HL-60/S4 (cell line): ENCODE data around the gene ASB15.

Experiments
- in situ Hi-C: fragments of 300-500 bp; cut with MboI; formaldehyde crosslinking; loops from 2 replicates; pipeline ENCODE4 v1.14.3; 2022; ENCODE audit warnings: low sequenced_read_pairs

The ASB15 gene

DNA sequence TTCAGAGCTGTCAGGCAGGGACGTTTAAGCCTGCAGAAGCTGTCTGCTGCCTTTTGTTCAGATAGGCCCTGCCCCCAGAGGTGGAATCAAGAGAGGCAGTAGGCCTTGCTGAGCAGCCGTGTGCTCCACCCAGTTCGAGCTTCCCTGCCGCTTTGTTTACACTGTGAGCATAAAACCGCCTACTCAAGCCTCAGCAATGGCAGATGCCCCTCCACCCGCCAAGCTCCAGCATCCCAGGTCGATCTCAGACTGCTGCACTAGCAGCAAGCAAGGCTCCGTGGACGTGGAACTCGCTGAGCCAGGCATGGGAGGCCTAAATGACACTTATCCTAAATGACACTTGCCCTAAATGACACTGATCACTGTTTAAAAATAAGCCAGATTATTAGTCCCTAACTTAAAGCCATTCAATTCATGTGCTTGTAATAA lies 6.8 kb upstream of the ASB15 start:
- in situ Hi-C loops = no loop called here

DNA sequence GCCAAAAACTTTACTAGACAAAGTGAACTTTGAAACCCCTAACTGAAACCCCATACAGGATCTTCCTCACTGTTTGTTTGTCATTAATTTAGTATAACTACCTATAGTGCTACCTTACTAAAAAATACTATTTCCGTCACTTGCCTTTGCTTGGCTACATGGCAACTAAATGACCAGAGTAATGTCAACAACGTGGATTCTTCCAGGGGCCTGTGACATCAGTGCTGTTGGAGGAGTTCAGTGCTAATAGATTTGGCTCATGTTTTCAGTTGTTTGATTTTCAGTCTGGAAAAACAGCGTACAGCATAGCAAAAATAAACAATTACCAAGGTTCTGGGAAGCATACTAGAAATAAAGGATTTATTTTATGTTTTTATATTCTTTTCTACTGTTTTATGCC lies 3.0 kb upstream of the ASB15 start:
- in situ Hi-C loops = no loop called here

DNA sequence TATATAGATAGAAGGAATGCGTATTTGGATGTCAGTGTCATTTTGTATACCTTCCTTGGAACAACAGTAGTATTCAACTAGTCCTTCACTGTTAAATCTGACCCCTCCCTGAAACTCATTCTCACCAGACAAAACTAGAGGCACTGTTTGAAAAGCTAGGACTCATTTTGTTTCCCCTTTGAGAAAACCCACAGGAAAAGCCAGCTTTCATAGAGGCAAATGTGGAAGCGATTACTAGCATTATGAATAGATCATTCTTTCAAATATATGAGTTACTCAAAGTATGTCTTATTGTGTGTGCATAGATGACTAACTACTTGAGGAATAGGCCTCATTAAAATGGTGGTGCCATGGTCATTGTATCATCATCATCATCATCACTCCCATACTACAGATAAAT lies 1.9 kb upstream of the ASB15 start:
- in situ Hi-C loops = no loop called here

DNA sequence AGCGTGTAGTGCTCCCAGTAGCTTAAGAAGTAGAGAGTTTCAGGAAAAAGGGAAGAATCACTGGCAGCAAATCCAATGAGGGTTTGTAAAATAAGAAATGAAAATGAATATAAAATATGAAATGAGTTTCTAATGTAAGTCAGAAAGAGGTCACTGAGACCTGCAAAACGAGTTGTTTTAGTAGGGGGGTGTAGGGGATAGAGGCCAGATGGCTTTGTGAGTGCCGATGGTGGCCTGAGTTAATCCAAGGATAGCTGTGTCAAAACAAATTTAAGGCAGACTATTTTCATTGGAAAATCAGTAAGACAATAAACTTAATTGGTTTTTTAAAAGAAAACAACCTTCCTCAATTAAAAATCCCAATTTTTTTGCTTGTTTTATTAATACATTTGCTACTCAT lies 745 bp upstream of the ASB15 start:
- in situ Hi-C loops = no loop called here

DNA sequence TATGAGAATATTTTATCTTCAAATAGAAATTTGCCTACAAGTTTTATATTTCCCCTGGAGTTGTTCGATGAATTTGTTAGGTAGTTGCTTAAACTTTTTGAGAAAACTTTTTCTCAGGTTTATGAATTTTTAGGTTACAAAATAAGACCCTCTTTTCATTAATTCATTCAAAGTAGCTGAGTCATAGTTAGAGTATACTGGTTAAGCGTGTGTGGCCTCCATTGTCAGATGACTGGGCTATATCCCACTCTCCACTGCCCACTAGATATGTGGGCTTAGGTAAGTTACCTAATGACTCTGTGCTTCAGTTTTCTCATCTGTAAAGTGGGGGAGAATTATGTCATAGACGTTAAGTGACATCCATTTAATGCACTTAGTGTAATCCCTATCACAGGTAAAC lies 1.0 kb downstream of the ASB15 start:
- in situ Hi-C loops = no loop called here

DNA sequence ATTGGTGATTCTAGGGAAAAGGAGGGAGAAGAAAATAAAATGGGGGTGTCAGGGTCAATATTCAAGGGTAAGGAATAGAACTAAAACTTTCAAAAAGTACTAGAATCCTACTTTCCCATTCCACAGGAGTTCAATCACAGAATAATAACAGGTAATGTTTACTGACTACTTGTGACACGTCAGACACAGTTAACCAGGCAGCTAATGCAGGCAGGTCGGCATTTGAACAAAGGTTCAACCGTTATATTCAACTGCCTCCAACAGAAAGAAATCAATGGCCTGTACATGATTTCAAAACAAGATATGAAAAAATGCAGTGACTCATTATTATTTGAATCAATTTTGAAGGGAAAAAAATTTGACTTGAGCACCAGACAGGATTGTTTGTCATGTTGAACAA lies 3.1 kb downstream of the ASB15 start:
- in situ Hi-C loops = no loop called here

DNA sequence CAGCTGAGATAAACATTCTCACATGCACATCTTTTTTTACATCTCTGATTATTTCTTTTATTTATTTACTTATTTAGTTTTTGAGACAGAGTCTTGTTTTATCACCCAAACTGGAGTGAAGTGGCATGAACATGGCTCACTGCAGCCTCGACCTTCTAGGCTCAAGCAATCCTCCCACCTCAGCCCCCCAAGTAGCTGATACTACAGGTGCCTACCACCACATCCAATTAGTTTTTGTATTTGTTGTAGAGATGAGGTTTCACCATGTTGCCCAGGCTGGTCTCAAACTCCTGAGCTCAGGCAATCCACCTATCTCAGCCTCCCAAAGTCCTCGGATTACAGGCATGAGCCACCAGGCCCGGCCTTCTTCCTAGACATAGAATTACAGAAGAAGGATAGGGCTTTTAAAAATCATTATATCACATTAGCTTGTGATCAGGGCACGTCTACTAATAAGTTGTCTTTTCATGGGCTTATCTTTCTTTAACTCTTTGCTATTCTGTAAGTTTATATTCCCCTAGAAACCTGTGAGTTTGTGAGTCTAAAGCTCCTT lies 5.9 kb downstream of the ASB15 start:
- in situ Hi-C loops = no loop called here

DNA sequence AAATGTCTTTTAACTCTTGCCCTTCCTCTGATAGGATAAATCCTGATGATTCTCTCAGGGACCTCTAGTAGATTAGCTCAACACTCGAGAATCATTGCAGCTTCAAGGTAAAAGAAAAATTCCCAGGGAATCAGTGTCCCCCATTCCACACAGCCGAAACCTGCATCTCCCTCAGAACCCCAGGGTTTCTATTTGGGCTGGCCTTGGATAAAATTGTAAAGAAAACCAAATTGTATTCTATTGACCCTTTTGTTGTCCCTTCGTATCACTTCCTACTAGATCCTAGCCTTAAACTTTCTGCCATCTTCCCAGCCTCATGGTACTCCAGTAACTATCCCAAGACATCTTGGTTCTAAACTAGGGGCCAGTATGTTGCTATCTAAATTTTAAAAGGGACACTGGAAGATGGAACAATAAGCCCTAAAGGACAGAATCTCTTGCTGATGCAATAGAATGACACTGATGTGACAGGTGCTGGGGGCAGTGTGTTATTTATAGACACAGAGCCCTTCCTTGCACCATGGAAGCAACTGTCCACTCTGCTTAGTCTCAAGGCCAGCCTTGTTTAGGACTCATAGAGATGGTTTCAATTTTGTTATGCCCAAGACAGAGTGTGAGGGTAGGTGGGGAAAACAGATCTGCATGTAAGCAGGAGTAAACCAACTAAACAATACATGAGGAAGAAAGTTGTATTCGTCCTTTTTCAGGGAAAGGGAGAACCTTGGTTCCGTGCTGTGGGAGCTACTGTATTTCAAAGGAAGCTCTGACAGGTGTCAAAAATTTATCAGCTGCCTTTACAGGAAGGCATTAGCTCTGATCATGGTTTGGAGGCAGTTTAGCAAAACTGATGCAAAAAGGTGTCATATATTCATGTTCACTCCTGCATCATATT lies 7.6 kb downstream of the ASB15 start:
- in situ Hi-C loops = no loop called here

DNA sequence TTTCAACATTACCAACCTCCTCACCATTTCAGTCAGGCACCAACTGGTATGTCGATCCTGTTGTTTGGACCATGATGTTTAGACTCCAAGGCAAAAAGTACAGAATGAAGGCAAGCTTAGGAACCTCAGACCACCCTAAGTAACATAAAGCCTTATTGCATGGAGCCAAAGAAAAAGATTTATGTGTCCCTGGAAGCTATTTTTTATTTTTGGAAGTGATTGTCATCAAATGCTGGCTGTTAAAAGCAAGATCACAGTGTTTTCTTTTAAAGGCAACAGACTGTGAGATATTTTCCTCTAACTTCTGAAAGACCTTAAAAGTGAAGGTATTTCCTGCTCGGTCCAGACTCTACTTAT lies 8.2 kb downstream of the ASB15 start:
- in situ Hi-C loops = no loop called here

DNA sequence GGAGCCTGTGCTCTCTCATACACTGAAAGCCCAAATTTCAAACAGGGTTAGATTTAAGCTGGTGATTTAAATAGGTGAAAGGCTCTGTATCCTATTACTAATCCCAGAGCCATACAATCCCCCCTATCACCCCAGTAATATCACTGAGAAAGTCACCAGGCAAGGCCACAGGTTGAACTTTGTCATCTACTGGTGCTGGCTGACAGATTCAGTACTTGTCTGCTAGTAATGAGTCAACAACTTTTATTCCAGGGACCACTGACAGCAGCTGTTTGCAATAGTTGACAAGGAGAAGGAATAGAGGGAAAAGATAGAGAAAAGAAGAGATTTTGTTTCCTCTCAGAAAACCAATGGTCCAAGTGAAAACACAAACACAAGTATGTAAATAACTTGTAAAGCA lies 10.4 kb downstream of the ASB15 start:
- in situ Hi-C loops = no loop called here

DNA sequence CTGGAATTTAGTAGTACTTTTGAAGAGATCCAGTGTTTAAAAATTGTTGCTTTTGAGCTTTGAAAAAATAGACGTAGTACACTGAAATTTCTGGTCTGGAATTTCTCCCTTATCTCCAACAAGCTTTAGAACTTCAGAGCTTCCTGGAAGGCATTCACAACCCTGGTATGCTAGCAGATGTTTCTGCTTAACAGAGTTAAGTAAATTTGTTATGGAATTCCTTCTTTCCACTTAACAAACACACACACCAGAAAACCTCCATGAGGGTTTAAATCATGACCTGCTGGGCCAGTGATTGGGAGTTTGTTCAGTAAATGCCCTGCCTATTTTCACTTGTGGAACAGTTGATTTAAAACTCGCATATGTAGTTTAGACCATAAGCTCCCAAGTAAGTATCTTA lies 13.7 kb downstream of the ASB15 start:
- in situ Hi-C loops = no loop called here

DNA sequence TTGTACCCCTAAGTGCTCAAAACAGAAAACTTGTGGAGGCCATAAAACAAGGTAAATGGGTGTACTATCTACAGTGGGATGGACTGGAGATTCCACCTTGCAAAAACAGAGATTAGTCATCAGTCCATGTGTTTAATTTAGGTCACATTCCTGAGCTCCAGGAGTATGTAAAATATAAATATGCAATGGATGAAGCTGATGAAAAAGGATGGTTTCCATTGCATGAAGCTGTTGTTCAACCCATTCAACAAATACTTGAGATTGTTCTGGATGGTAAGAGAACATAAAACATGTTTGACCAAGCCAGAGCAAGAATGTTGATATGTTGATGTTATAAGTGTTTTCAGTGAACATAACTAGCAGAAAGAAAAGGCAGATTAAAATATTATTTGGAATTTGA lies 14.6 kb downstream of the ASB15 start:
- in situ Hi-C loops = no loop called here

DNA sequence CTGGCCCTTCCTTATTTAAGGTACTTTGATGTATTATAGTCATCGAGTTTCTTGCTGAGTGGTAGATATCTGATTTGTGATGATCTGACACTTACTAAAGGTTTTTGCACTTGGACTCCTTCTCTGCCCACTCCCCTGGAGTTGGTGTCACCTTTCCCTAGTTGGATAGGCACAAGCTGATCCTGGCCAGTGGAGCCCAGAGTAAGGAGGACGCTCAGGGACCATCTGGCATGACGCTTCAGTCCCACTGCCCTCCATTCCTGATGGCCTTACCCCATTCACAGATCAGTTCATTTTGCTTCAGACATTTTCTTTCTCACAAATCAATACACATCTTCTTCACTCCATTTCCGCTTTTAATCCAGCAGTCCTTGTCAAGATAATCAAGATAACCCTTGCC lies 20.1 kb downstream of the ASB15 start:
- in situ Hi-C loops = no loop called here

DNA sequence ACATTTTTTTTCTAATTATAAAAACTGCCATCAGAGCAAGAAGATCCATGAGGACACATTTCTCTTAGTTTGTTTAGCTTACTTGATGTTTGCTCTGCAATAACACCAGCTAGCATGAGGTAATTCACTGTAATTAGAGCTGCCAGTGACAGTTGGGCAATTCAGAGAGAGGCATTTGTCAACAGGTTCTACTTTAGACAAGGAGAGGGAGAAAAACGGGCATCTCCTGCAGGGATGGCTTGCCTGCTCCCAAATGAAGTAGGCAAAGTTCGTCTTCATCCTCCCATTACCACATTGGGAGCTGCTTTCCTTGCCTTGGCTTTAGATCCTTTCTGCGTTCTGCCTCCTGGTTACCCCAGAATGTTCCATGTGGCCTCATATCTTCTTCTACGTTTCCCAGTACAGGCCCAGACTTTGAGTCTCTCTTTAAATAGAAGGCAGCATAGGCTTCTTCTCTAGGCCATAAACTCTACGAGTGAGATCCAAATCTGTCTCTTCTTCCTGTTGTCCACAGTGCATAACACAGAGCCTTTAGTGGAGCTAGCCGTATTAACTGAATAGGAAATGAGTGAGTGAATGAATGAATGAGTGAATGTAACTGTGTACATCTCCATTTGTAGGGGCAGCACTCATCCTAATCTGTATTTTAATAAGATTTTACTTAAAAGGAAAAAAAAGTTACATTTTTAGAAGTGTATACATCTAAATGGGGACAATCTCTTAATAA lies 21.2 kb downstream of the ASB15 start:
- in situ Hi-C loops = no loop called here

DNA sequence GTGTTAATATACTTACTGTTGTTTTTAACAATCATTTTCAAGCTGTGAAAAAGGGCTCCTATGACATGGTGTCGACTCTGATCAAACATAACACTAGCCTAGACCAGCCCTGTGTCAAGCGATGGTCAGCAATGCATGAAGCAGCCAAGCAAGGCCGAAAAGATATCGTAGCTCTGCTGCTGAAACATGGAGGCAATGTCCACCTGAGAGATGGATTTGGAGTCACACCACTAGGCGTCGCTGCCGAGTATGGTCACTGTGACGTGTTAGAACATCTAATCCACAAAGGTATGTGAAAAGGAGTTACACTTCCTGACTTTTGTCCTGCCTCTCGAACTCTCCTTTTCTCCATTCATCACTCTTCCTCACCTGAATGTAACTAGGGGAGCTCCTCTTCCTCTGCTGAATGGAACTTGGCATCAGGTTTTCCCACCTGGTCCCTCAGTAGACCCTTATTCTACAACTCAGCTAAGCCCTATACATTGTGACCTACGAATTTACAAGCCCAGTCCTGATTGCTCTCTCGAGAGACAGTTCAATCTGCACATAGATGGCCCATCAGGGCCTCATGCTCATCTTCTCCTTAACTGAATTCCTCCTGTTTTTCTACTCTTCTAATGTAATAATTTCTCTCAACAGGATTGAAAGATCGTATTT lies 23.0 kb downstream of the ASB15 start:
- in situ Hi-C loops = no loop called here

DNA sequence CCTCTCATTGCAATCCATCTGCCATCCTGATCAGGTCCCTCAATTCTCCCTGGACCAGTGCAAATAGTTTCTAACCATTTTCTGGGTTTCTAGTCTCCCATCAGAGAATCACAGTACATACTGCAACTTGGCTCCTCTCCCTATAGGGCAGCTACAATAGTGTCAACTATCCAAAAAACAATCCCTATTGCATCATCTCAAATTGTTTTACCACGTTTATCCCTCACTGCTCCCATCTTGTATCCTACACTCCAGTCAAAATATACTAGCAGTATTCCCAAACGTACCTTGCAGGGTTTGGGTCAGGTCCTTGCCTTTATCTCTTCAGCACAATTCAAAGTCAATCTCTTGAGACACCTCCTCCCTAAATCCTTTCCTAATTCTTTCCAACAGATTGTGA lies 23.6 kb downstream of the ASB15 start:
- in situ Hi-C loops = no loop called here

DNA sequence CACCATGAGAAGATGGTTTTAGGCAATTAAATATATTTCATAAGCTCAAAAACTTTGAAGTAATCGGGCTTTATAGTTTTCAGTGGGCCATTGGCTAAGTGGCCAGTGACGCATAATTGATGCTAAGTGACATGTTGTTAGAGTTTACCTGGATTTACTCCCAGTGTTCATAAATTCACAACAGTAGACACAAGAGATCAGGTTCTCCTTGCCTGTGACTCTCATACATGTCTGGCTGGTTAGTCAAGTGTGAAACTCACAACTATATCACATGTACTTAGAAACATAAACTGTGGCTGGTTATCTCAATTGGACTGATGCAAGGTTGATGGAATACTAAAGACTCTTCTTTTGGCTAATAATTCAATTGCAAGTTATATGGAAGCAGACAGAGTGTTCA lies 26.2 kb downstream of the ASB15 start:
- in situ Hi-C loops = no loop called here

DNA sequence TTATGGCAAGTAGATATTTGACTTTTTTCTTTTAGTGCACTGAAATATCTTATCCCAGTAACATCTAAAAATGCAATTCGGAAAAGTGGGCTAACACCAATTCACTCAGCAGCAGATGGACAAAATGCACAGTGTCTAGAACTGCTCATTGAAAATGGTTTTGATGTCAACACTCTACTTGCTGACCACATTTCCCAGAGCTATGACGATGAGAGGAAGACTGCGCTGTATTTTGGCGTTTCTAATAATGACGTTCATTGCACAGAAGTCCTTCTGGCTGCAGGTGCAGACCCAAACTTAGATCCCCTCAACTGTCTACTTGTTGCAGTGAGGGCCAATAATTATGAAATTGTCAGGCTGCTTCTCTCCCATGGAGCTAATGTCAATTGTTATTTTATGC lies 27.2 kb downstream of the ASB15 start:
- in situ Hi-C loops = no loop called here

DNA sequence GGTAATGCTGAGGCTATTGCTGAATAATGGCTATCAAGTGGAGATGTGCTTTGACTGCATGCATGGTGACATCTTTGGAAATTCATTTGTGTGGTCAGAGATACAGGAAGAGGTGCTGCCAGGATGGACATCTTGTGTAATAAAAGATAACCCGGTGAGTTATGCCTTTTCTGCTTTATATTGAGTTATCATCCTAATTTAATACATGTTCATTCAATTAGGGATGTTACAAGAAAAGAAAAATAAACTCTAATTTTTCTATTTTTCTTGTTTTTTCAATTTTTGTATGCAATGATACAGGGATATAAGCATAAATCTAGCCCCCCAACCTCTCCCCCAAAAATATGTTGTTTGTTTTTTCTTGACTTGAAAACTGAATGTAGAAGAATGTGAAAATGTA lies 27.7 kb downstream of the ASB15 start:
- in situ Hi-C loops = no loop called here

DNA sequence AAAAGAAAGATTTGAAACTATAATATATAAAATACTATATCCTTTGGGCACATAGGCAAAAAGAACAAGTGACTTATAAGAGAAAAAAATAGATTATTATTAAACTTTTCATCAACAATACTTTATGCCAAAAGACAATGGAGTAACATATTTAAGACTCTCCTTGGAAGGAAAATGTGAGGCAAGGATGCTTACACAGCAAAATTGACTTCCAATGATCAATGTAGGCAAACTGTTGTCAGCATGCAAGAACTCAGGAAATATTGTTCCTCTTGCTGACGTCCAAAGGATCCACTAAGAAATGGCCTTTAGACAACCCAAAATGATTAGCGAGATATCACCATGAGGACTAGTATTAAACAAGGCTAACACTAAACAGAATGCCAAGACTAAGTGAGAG lies 31.2 kb downstream of the ASB15 start:
- in situ Hi-C loops = no loop called here

DNA sequence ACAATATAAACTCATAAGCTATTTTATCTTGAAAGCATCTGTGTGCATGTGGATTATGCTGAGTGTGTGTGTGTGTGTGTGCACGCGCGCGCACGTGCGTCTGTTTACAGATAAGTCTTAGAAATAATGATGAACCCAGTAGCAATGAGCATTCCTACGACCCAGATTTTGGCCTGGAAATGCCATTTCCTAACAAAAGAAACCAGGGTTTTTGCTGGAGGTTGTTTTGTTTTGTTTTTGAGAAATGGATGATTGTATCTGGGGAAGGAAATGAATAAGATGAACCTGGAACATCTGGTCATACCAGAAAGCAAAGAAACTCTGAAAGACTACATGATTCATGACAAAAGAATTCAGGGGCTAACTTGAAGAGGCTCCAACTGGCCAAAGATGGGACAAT lies 31.9 kb downstream of the ASB15 start:
- in situ Hi-C loops = no loop called here
